ENCODE results near the gene ZNF648. TPM values are rescaled to one million over a fixed set of nuclear protein-coding genes. Genes with fewer than 3 reads are reported as not detected.
"Not testable (repeated sequence)": the region's sequence is repeated elsewhere in the genome, so short reads cannot be mapped to it uniquely, and the experiment has no call there.

ZNF648 gene, protein sequence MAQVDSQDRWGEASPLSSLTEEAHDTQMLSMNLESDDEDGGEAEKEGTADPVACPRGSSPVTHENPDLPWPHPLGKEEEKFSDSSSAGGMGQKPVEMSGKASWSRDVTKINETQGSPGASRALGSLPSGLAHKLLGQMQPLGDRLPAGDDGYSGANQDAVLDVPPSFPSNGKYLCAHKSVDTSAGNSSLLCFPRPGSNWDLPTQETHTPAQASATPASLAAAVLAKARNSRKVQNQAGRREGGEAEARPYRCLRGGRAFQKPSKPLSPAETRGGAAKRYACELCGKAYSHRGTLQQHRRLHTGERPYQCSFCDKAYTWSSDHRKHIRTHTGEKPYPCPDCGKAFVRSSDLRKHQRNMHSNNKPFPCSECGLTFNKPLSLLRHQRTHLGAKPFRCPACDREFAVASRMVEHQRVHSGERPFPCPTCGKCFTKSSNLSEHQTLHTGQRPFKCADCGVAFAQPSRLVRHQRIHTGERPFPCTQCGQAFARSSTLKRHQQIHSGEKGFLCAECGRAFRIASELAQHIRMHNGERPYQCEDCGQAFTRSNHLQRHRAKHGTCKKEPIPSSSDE
- not detected in 2 replicates for total RNA-seq (2014; rRNA removed; shearing (Covaris generic); ENCODE audit: low replicate concordance)

DNA sequence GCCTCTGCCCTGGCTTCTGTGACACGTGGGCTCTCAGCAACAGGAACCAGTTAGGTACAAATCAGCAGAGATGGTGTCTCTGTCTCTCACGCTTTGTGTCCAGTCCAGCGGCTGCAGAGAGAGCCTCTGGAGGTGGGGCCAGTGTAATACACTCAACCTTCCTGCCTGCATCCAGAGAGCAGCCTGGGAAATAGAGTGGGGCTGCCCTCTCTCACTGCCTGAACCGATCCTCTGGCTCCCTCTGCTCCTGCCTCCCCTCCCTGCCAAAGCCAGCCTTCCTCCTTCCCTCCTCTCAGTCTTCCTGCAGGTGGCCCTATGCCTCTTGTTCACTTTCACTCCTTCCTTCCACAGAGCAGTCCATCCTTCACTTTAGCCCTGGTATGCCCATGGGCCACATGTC is at the start of gene ZNF648:
ZNF648 (minus strand) TSS at position 119 of the 400 bp plus-strand sequence. CDS start 3,702 bp downstream, outside the sequence.
- Histone ChIP-seq H3K9me3 (no peaks in the 10 kb centered on the region), H3K27me3 (no peaks in the 10 kb centered on the region), H3K4me3 (no peak within 1 kb of the TSS), H3K36me3 (no peaks in the 10 kb centered on the region)
- DNase-seq = no peak

DNA sequence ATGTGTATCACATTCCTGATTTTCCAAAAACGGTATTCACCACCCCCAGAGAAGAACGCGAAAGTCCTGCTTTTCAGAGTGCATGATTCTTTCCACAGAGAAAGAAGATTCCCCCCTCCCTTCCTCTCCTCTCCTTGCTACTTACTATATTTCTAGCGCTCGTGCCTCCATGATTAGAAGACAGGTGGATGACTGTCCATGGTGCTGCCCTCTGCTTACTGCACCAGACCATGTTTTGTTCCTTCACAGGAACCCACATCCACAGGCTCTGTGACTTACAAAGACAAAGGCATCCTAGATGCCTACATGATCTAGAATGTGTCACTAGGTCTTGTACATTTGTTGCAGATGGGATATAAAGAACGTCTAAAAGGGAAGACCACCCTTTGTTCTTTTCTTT is 49.1 kb upstream of the ZNF648 start:
- Histone ChIP-seq H3K36me3 (no peaks in the 10 kb centered on the region), H3K27me3 (peaks cover 5% of the 10 kb centered on the region), H3K4me3 (no peak overlapping the region), H3K9me3 (no peaks in the 10 kb centered on the region)
- no peak for DNase-seq

DNA sequence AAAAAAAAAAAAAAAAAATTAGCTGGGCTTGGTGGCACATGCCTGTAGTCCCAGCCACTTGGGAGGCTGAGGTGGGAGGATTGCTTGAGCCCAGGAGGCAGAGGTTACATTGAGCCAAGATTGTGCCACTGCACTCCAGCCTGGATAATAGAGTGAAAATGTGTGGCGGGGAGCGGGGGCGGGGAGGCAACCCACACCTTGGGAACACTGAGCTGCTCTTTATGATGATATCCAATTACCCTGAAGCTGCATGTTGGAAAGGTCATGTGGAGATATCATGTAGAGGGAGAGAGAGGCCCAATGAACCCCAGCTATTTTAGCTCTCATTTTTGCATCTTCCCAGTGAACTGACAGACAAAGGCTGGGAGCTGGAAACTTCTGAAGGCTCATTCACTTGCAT is 48.3 kb upstream of the ZNF648 start:
- H3K4me3 ChIP-seq = no peak overlapping the region
- no peaks in the 10 kb centered on the region for H3K36me3 ChIP-seq
- H3K9me3 ChIP-seq = no peaks in the 10 kb centered on the region
- DNase-seq = no peak
- H3K27me3 ChIP-seq = peaks cover 5% of the 10 kb centered on the region

DNA sequence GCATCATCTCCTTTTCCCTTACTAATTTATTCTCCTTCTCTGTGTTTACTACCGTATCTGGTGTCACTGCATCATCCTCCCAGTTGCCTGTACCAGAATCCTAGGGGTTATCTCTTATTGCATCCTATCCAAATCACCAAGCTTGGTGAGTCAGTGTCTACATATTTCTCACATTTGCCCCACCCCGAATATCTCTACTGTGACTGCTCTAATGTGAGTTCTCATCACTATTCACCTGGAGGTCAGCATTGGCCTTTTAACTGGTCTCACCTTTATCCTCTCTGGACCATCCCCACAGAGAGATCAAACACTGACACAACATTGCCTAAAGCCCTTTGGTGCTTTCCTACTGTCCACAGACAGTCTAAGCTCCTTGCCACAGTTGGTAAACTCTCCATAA is 45.7 kb upstream of the ZNF648 start:
- DNase-seq = no peak
- Histone ChIP-seq H3K36me3 (no peaks in the 10 kb centered on the region), H3K9me3 (no peaks in the 10 kb centered on the region), H3K27me3 (peaks cover 3% of the 10 kb centered on the region), H3K4me3 (no peak overlapping the region)

GRCh38 chr1:182102043-182102416 is 40.5 kb upstream of the ZNF648 start:
- Histone ChIP-seq H3K36me3 (no peaks in the 10 kb centered on the region), H3K9me3 (no peaks in the 10 kb centered on the region; the same call in 1 of the 2 replicates), H3K27me3 (peaks cover 3% of the 10 kb centered on the region), H3K4me3 (no peak overlapping the region)
- no peak for DNase-seq

GRCh38 chr1:182101415-182102042 is 40.0 kb upstream of the ZNF648 start:
- no peaks in the 10 kb centered on the region for H3K36me3 ChIP-seq
- DNase-seq = no peak
- peaks cover 3% of the 10 kb centered on the region for H3K27me3 ChIP-seq
- H3K4me3 ChIP-seq = no peak overlapping the region
- no peaks in the 10 kb centered on the region; the same call in 1 of the 2 replicates for H3K9me3 ChIP-seq

- no peak for DNase-seq
- Histone ChIP-seq H3K27me3 (no peaks in the 10 kb centered on the region; the same call in none of the 2 replicates), H3K4me3 (no peak overlapping the region), H3K36me3 (no peaks in the 10 kb centered on the region), H3K9me3 (no peaks in the 10 kb centered on the region; the same call in 1 of the 2 replicates)
Observed at GRCh38 chr1:182098301-182098700, 36.8 kb upstream of the ZNF648 start.

DNA sequence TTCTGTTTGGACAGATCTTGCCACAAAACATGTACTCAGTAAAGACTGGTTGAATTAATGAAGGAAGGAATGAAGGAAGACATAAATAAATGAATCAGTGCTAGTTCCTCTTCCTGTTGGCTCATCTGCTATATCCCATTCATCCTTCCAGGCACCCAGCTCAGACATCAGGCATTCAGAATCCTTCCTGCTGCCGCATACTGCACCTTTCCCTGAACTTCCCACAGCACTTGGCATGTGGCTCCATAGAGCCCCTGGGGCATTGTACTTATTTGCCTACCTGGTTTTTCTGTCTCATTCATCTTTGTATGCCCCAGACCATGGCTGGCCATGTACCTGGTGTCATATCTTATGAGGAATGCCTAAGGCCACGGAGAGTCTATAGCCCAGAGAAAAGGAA is 34.4 kb upstream of the ZNF648 start:
- no peaks in the 10 kb centered on the region; the same call in none of the 2 replicates for H3K27me3 ChIP-seq
- DNase-seq = no peak
- H3K9me3 ChIP-seq = no peaks in the 10 kb centered on the region; the same call in 1 of the 2 replicates
- no peak overlapping the region for H3K4me3 ChIP-seq
- H3K36me3 ChIP-seq = no peaks in the 10 kb centered on the region

DNA sequence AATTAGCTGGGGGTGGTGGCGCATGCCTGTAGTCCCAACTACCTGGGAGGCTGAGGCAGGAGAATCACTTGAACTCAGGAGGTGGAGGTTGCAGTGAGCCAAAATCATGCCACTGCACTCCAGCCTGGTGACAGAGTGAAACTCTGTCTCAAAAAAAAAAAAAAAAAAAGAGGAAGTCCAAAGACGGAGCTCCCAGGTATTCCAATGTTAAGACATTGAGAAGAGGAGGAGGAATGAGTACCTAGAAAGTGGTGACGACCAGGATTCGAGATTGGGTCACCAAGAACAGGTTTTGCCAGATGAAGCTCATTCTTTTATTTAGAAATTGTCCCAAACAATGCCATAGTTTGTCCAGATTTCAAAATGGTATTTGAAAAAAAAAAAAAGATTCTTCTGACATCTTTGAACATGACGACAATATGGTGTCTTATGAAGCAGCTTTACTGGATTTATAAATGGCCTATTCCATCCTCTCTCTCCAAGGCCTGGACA is 33.0 kb upstream of the ZNF648 start:
- not testable (repeated sequence) for H3K36me3 ChIP-seq, H3K9me3 ChIP-seq, H3K27me3 ChIP-seq, DNase-seq, H3K4me3 ChIP-seq

DNA sequence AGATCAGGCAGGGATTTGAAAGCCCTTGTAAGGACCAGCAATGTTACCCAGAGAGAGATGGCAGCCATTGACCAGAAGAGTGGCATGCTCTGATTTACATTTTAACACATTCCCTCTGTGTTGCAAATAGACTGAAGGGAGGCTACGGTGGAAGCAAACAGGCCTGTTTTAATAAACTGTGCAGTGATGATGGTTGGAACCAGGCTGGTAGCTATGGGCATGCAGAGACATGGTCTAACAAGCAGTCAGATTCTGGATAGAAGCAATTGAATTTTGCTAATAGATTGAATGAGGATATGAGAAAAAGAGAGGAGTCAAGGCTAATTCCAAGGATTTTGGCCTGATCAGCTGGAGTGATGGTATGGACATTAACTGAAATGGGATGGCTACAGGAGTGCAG is 32.3 kb upstream of the ZNF648 start:
- no peaks in the 10 kb centered on the region for H3K9me3 ChIP-seq
- no peaks in the 10 kb centered on the region; the same call in none of the 2 replicates for H3K27me3 ChIP-seq
- no peak for DNase-seq
- H3K36me3 ChIP-seq = no peaks in the 10 kb centered on the region
- H3K4me3 ChIP-seq = no peak overlapping the region

- Histone ChIP-seq H3K27me3 (no peaks in the 10 kb centered on the region; the same call in 1 of the 2 replicates), H3K4me3 (no peak overlapping the region), H3K36me3 (no peaks in the 10 kb centered on the region), H3K9me3 (no peaks in the 10 kb centered on the region)
- no peak for DNase-seq
Observed at GRCh38 chr1:182092336-182092735, 30.8 kb upstream of the ZNF648 start.

GRCh38 chr1:182091083-182091482 is 29.6 kb upstream of the ZNF648 start:
- Histone ChIP-seq H3K9me3 (no peaks in the 10 kb centered on the region), H3K27me3 (no peaks in the 10 kb centered on the region), H3K36me3 (no peaks in the 10 kb centered on the region), H3K4me3 (no peak overlapping the region)
- DNase-seq = no peak

- Histone ChIP-seq H3K36me3 (no peaks in the 10 kb centered on the region), H3K4me3 (no peak overlapping the region), H3K9me3 (no peaks in the 10 kb centered on the region), H3K27me3 (no peaks in the 10 kb centered on the region)
- DNase-seq = peak; percentile 37
Observed at GRCh38 chr1:182087719-182088350, 26.3 kb upstream of the ZNF648 start.

GRCh38 chr1:182087304-182087703 is 25.8 kb upstream of the ZNF648 start:
- no peaks in the 10 kb centered on the region for H3K36me3 ChIP-seq
- H3K9me3 ChIP-seq = no peaks in the 10 kb centered on the region
- DNase-seq = no peak
- H3K27me3 ChIP-seq = no peaks in the 10 kb centered on the region
- H3K4me3 ChIP-seq = no peak overlapping the region

- H3K27me3 ChIP-seq = no peaks in the 10 kb centered on the region
- no peaks in the 10 kb centered on the region for H3K36me3 ChIP-seq
- DNase-seq = no peak
- no peak overlapping the region for H3K4me3 ChIP-seq
- H3K9me3 ChIP-seq = no peaks in the 10 kb centered on the region
Observed at GRCh38 chr1:182086620-182087019, 25.1 kb upstream of the ZNF648 start.

- no peak overlapping the region for H3K4me3 ChIP-seq
- H3K27me3 ChIP-seq = no peaks in the 10 kb centered on the region
- no peak for DNase-seq
- H3K36me3 ChIP-seq = no peaks in the 10 kb centered on the region
- H3K9me3 ChIP-seq = no peaks in the 10 kb centered on the region
Observed at GRCh38 chr1:182086136-182086535, 24.6 kb upstream of the ZNF648 start.

- Histone ChIP-seq H3K27me3 (no peaks in the 10 kb centered on the region), H3K4me3 (no peak overlapping the region), H3K36me3 (no peaks in the 10 kb centered on the region), H3K9me3 (no peaks in the 10 kb centered on the region)
- DNase-seq = no peak
Observed at GRCh38 chr1:182085726-182086125, 24.2 kb upstream of the ZNF648 start.

All from MG63 (cell line).